H9 (cell line): ENCODE measurements around the gene PAQR5. TPM values are rescaled to one million over a fixed set of nuclear protein-coding genes. Genes with fewer than 3 reads are reported as not detected.

Source experiments
- DNase-seq: peaks from one replicate; pipeline ENCODE4 v3.0.0-alpha.2; 2017
- H2AFZ ChIP-seq: one replicate; pipeline ENCODE4 v1.6.1; 2013; ENCODE audit warnings: mild to moderate bottlenecking, low read length, control low read depth, moderate library complexity
- H2AK5ac ChIP-seq: 2 replicates; pipeline ENCODE4 v1.6.1; 2013; ENCODE audit warnings: low read length, control low read depth, mixed read lengths; ENCODE audit not compliant: insufficient read length
- H2BK120ac ChIP-seq: one replicate; pipeline ENCODE4 v1.6.1; 2013; ENCODE audit warnings: low read depth, mild to moderate bottlenecking, low read length, control low read depth, inconsistent platforms; ENCODE audit not compliant: poor library complexity, severe bottlenecking
- H2BK12ac ChIP-seq: 2 replicates; pipeline ENCODE4 v1.6.1; 2013; ENCODE audit warnings: low read length, control low read depth, mixed read lengths, low read depth; ENCODE audit not compliant: insufficient read length
- H2BK15ac ChIP-seq: 2 replicates; pipeline ENCODE4 v1.6.1; 2013; ENCODE audit warnings: low read depth, low read length, control low read depth
- H2BK20ac ChIP-seq: one replicate; pipeline ENCODE4 v1.6.1; 2013; ENCODE audit warnings: low read depth, mild to moderate bottlenecking, low read length, control low read depth, inconsistent platforms; ENCODE audit not compliant: poor library complexity, severe bottlenecking
- H2BK5ac ChIP-seq: 2 replicates; pipeline ENCODE4 v1.6.1; 2013; ENCODE audit warnings: low read length, control low read depth, mixed read lengths; ENCODE audit not compliant: insufficient read length
- H3K14ac ChIP-seq: 2 replicates; pipeline ENCODE4 v1.6.1; 2013; ENCODE audit warnings: low read length, control low read depth; ENCODE audit not compliant: insufficient read depth
- H3K18ac ChIP-seq: 2 replicates; pipeline ENCODE4 v1.6.1; 2013; ENCODE audit warnings: low read depth, mild to moderate bottlenecking, mixed read lengths, low read length, control low read depth; ENCODE audit not compliant: insufficient read length
- H3K23ac ChIP-seq: 2 replicates; pipeline ENCODE4 v1.6.1; 2013; ENCODE audit warnings: low read length, control low read depth, mixed read lengths, low read depth; ENCODE audit not compliant: insufficient read length
- H3K23me2 ChIP-seq: 2 replicates; pipeline ENCODE4 v1.6.1; 2013; ENCODE audit warnings: low read depth, mild to moderate bottlenecking, mixed read lengths, low read length, control low read depth; ENCODE audit not compliant: insufficient read length, poor library complexity, severe bottlenecking
- H3K27ac ChIP-seq: 2 replicates; pipeline ENCODE4 v1.5.1; 2013; ENCODE audit warnings: low read length, control low read depth, mixed read lengths, low read depth; ENCODE audit not compliant: insufficient read length
- H3K27me3 ChIP-seq: 2 replicates; pipeline ENCODE4 v1.6.1; 2013; ENCODE audit warnings: low read length, control low read depth, inconsistent platforms; ENCODE audit not compliant: insufficient read depth
- H3K4ac ChIP-seq: 2 replicates; pipeline ENCODE4 v1.6.1; 2013; ENCODE audit warnings: low read depth, mild to moderate bottlenecking, control low read depth, inconsistent platforms, low read length, moderate library complexity
- H3K4me1 ChIP-seq: 2 replicates; pipeline ENCODE4 v1.6.1; 2013; ENCODE audit warnings: low read length, control low read depth, inconsistent platforms; ENCODE audit not compliant: insufficient read depth
- H3K4me2 ChIP-seq: 2 replicates; pipeline ENCODE4 v1.6.1; 2013; ENCODE audit warnings: low read length, control low read depth, mixed read lengths; ENCODE audit not compliant: insufficient read length, insufficient read depth
- H3K56ac ChIP-seq: 2 replicates; pipeline ENCODE4 v1.6.1; 2013; ENCODE audit warnings: low read depth, mild to moderate bottlenecking, mixed read lengths, low read length, control low read depth; ENCODE audit not compliant: insufficient read length
- H3K79me1 ChIP-seq: 2 replicates; pipeline ENCODE4 v1.6.1; 2013; ENCODE audit warnings: low read depth, mild to moderate bottlenecking, moderate library complexity, low read length, control low read depth, inconsistent platforms; ENCODE audit not compliant: insufficient read depth, poor library complexity, severe bottlenecking
- H3K79me2 ChIP-seq: 2 replicates; pipeline ENCODE4 v1.6.1; 2013; ENCODE audit warnings: low read length, control low read depth, inconsistent platforms; ENCODE audit not compliant: insufficient read depth
- H3K9ac ChIP-seq: 2 replicates; pipeline ENCODE4 v1.6.1; 2013; ENCODE audit warnings: low read length, control low read depth, mixed read lengths; ENCODE audit not compliant: insufficient read length; ENCODE audit errors: extremely low read depth
- H3K9me3 ChIP-seq: one replicate; pipeline ENCODE4 v1.6.1; 2013; ENCODE audit warnings: low read depth, low read length, inconsistent platforms; ENCODE audit not compliant: control insufficient read depth
- H3T11ph ChIP-seq: one replicate; pipeline ENCODE4 v1.6.1; 2013; ENCODE audit warnings: mild to moderate bottlenecking, low read length, control low read depth, inconsistent platforms
- H4K20me1 ChIP-seq: one replicate; pipeline ENCODE4 v1.6.1; 2013; ENCODE audit not compliant: control insufficient read depth, insufficient read length, insufficient read depth
- H4K5ac ChIP-seq: 2 replicates; pipeline ENCODE4 v1.6.1; 2013; ENCODE audit warnings: low read depth, mild to moderate bottlenecking, mixed read lengths, low read length, control low read depth; ENCODE audit not compliant: insufficient read length
- H4K8ac ChIP-seq: replicated peaks from 2 replicates; pipeline ENCODE4 v1.6.1; 2013; ENCODE audit warnings: low read length, control low read depth, mixed read lengths, low read depth; ENCODE audit not compliant: insufficient read length
- H4K91ac ChIP-seq: 2 replicates; pipeline ENCODE4 v1.6.1; 2013; ENCODE audit warnings: low read depth, mild to moderate bottlenecking, moderate library complexity, mixed read lengths, low read length, control low read depth; ENCODE audit not compliant: insufficient read length
- H3K27ac Mint-ChIP-seq, 3 experiments: 2 replicates in 2 of 3; 3 replicates in 1 of 3; pipeline ENCODE4 v1.8.0; 2020 to 2021; ENCODE audit warnings: mixed read lengths in 3 of 3, mild to moderate bottlenecking in 1 of 3, moderate library complexity in 1 of 3
- H3K27me3 Mint-ChIP-seq: 2 replicates; pipeline ENCODE4 v1.8.0; 2021; ENCODE audit warnings: low read depth, mild to moderate bottlenecking, moderate library complexity, mixed read lengths
- H3K36me3 Mint-ChIP-seq, 3 experiments: 2 replicates in 2 of 3; 3 replicates in 1 of 3; pipeline ENCODE4 v1.8.0; 2020 to 2021; ENCODE audit warnings: low read depth in 3 of 3, mixed read lengths in 3 of 3; ENCODE audit not compliant: insufficient read depth in 1 of 3
- H3K4me1 Mint-ChIP-seq, 2 experiments: 2 replicates each; pipeline ENCODE4 v1.8.0; 2020; ENCODE audit warnings: mixed read lengths in 2 of 2
- H3K4me3 Mint-ChIP-seq, 2 experiments: 2 replicates in 1 of 2; 3 replicates in 1 of 2; pipeline ENCODE4 v1.8.0; 2020 to 2021; ENCODE audit warnings: mild to moderate bottlenecking in 2 of 2, mixed read lengths in 2 of 2, moderate library complexity in 1 of 2
- H3K9me3 Mint-ChIP-seq, 2 experiments: 2 replicates in 1 of 2; 3 replicates in 1 of 2; pipeline ENCODE4 v1.8.0; 2020; ENCODE audit warnings: mild to moderate bottlenecking in 2 of 2, mixed read lengths in 2 of 2, moderate library complexity in 1 of 2
- CTCF ChIP-seq: fragments of 200-600 bp; sonication (generic); conservative IDR thresholded peaks from 3 replicates; pipeline ENCODE4 v1.8.0; 2021; ENCODE audit warnings: antibody characterized with exemption, mild to moderate bottlenecking
- WGBS: extraction: QIAGEN DNeasy Blood & Tissue Kit; methylation state at CpG from one replicate; pipeline ENCODE4 v1.1.7; 2013; ENCODE audit warnings: missing lambda C conversion rate, low lambda C conversion rate, mixed read lengths; ENCODE audit not compliant: insufficient read length; ENCODE audit errors: extremely low coverage; 5-methylcytosine and 5-hydroxymethylcytosine counted together
- total RNA-seq: library from RNA; stranded (reverse); gene quantifications from 2 replicates; pipeline ENCODE4 v1.2.1, GENCODE V29; 2021

PAQR5 gene
- total RNA-seq, 1 experiment from 2014 or later, result 1.6 TPM

GRCh38 chr15:69272891-69273290 lies 25.8 kb upstream of the PAQR5 start:
- no peak overlapping the region for H3K18ac ChIP-seq
- TF ChIP-seq CTCF, result no peak
- H3K56ac ChIP-seq, result no peak overlapping the region
- no peaks in the 10 kb centered on the region for H3K79me2 ChIP-seq
- H3K36me3 Mint-ChIP-seq, result peaks cover 0 to 3% (median 0%) of the 10 kb centered on the region in 3 experiments; a peak in 1 of 7 replicates
- H3K27me3 Mint-ChIP-seq, result no peaks in the 10 kb centered on the region; the same call in none of the 2 replicates
- no peak overlapping the region for H2AFZ ChIP-seq
- H3K4me2 ChIP-seq, result no peak overlapping the region
- H3K4me1 Mint-ChIP-seq, result peaks cover 33 to 37% of the 10 kb centered on the region in 2 experiments
- no peak overlapping the region for H4K91ac ChIP-seq
- H3K9ac ChIP-seq, result no peak overlapping the region
- no peak overlapping the region for H3K4ac ChIP-seq
- H3T11ph ChIP-seq, result no peak overlapping the region
- H4K20me1 ChIP-seq, result no peaks in the 10 kb centered on the region
- H3K23ac ChIP-seq, result no peak overlapping the region
- H3K27me3 ChIP-seq, result no peaks in the 10 kb centered on the region; the same call in 1 of the 2 replicates
- WGBS, result no CpG with 5 or more reads among the region's 6 CpGs
- H3K14ac ChIP-seq, result no peak overlapping the region
- no peak overlapping the region for H3K4me3 Mint-ChIP-seq
- no peak overlapping the region for H2BK15ac ChIP-seq
- H3K27ac Mint-ChIP-seq, result no peak overlapping the region; a peak in 2 of 7 replicates
- no peaks in the 10 kb centered on the region for H3K9me3 ChIP-seq
- no peaks in the 10 kb centered on the region for H3K23me2 ChIP-seq
- H3K27ac ChIP-seq, result no peak overlapping the region
- no peaks in the 10 kb centered on the region for H3K79me1 ChIP-seq
- H4K5ac ChIP-seq, result no peak overlapping the region
- no peak overlapping the region for H4K8ac ChIP-seq
- no peak overlapping the region for H2AK5ac ChIP-seq
- H3K4me1 ChIP-seq, result peaks cover 4% of the 10 kb centered on the region
- no peak overlapping the region for H2BK120ac ChIP-seq
- no peak overlapping the region for H2BK12ac ChIP-seq
- no peak for DNase-seq
- no peak overlapping the region for H2BK20ac ChIP-seq
- no peak overlapping the region for H2BK5ac ChIP-seq
- H3K9me3 Mint-ChIP-seq, result no peaks in the 10 kb centered on the region; a peak in 1 of 5 replicates
